Measurements from ENCODE around the gene SDHB. TPM values are rescaled to one million over a fixed set of nuclear protein-coding genes. Genes with fewer than 3 reads are reported as not detected.
A peak's percentile ranks its signal among the peaks of the same experiment; 100 is the strongest.

SDHB gene
- total RNA-seq, 6 experiments from 2014 or later, result 112 to 128 (median 116) TPM

- H3K4me1 Mint-ChIP-seq (ENCODE audit: low read depth), result no peaks in the 10 kb centered on the region
- no peaks in the 10 kb centered on the region for H3K9me3 Mint-ChIP-seq
- H3K27me3 Mint-ChIP-seq (ENCODE audit: insufficient read depth), result no peaks in the 10 kb centered on the region
- DNase-seq, result no peak
- H3K4me3 Mint-ChIP-seq, result no peak overlapping the region
- peaks cover 22% of the 10 kb centered on the region for H3K36me3 Mint-ChIP-seq (ENCODE audit: low read depth)
- H3K27ac Mint-ChIP-seq, result no peak overlapping the region
- no peak for TF ChIP-seq CTCF (IDR thresholded peaks at IDR 0.05)
Measured at GRCh38 chr1:17027403-17027802, 26.4 kb downstream of the SDHB start.

DNA sequence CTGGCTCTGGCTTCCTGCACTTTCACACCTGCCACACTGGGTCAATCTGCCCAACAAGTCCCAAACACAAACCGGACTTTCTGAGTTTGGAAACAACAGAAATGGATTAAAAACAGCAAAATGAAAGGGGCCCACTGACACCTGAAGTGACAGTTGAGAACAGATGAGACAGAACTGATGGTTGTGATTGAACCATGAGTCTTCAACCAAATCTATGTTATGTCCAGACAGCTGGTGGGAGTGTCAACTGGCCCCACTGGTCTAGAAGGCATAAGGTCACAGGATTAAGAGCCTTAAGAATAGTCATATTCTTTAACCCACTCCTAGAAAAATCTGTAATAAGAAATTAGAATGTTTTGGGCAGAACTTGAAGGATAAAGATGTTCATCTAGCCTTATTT, 29.1 kb downstream of the SDHB start:
- H3K36me3 Mint-ChIP-seq (ENCODE audit: low read depth), result peaks cover 36% of the 10 kb centered on the region
- no peaks in the 10 kb centered on the region for H3K9me3 Mint-ChIP-seq
- no peak for DNase-seq
- no peak overlapping the region for H3K4me3 Mint-ChIP-seq
- no peak overlapping the region for H3K27ac Mint-ChIP-seq
- H3K27me3 Mint-ChIP-seq (ENCODE audit: insufficient read depth), result no peaks in the 10 kb centered on the region
- TF ChIP-seq CTCF (IDR thresholded peaks at IDR 0.05), result no peak
- no peaks in the 10 kb centered on the region for H3K4me1 Mint-ChIP-seq (ENCODE audit: low read depth)

DNA sequence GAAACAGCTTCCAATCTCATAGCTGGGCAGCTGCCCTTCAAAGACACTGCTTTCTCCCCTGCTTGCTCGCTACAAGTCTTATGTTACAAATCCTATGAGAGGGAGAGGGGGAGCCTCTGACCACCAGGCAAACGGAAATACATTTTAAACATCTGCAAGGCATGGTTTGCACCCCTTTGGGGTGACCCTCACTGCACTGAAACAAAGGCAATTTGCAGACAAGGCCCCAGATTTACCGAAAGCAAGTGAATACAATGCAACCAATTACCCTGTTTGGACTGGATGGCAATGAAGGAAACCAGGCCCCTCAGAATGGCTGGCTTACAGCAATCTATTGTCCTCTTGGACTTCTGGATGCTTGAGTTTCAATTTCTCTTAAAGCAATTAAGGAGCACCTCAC, 30.3 kb downstream of the SDHB start:
- peak; percentile 55 for TF ChIP-seq CTCF (IDR thresholded peaks at IDR 0.05)
- H3K4me1 Mint-ChIP-seq (ENCODE audit: low read depth), result no peaks in the 10 kb centered on the region
- H3K4me3 Mint-ChIP-seq, result no peak overlapping the region
- H3K27me3 Mint-ChIP-seq (ENCODE audit: insufficient read depth), result no peaks in the 10 kb centered on the region
- H3K27ac Mint-ChIP-seq, result no peak overlapping the region
- no peaks in the 10 kb centered on the region for H3K9me3 Mint-ChIP-seq
- DNase-seq, result no peak
- peaks cover 42% of the 10 kb centered on the region for H3K36me3 Mint-ChIP-seq (ENCODE audit: low read depth)

DNA sequence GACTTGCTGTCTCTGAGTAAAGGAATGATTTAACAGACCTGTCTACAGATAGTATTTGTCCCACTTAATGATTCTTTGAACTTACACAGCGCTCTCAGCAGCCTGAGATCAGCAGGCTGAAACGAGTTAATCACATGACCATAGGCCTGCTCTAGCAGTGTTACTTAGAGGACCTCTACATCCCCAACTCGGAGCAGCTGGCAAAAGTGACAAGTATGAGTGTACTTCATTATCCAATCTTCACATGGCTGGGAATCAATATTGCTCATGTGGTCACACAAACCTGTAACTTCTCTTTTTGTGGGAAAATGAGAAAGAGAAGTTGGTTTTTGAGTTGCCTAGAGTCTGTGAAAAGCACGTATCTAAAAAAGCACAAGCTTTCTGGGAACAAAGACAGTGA, 30.7 kb downstream of the SDHB start:
- Mint-ChIP-seq H3K27me3 (ENCODE audit: insufficient read depth) (no peaks in the 10 kb centered on the region), H3K4me3 (no peak overlapping the region), H3K36me3 (ENCODE audit: low read depth) (peaks cover 42% of the 10 kb centered on the region), H3K4me1 (ENCODE audit: low read depth) (no peaks in the 10 kb centered on the region), H3K27ac (no peak overlapping the region), H3K9me3 (no peaks in the 10 kb centered on the region)
- DNase-seq, result no peak
- TF ChIP-seq CTCF (IDR thresholded peaks at IDR 0.05), result no peak

DNA sequence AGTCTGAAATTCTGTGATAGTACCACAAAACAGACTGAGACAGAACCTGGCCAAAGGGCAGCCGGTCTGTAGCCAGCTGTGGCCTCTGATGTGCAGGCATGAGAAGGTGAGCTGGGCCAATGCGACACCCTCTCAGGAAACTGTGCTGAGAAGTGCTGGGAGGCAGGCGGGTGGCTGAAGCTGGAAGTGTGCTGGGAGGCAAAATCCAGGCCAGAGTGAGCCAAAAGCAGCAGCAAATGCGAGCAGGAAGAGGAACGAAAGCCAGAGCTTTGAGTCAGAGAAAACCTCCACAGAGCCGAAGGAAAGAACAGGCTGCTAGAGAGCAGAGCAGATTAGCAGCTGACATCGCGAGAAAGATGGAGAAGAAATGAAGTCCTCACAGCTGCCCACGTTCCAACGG, 31.9 kb downstream of the SDHB start:
- no peak overlapping the region for H3K27ac Mint-ChIP-seq
- no peaks in the 10 kb centered on the region for H3K27me3 Mint-ChIP-seq (ENCODE audit: insufficient read depth)
- no peaks in the 10 kb centered on the region for H3K9me3 Mint-ChIP-seq
- no peak for DNase-seq
- no peaks in the 10 kb centered on the region for H3K4me1 Mint-ChIP-seq (ENCODE audit: low read depth)
- H3K36me3 Mint-ChIP-seq (ENCODE audit: low read depth), result peaks cover 33% of the 10 kb centered on the region
- H3K4me3 Mint-ChIP-seq, result no peak overlapping the region
- no peak for TF ChIP-seq CTCF (IDR thresholded peaks at IDR 0.05)

- H3K4me1 Mint-ChIP-seq (ENCODE audit: low read depth), result peaks cover 10% of the 10 kb centered on the region
- H3K27me3 Mint-ChIP-seq (ENCODE audit: insufficient read depth), result no peaks in the 10 kb centered on the region
- peak; percentile 34 for DNase-seq
- no peak for TF ChIP-seq CTCF (IDR thresholded peaks at IDR 0.05)
- peaks cover 33% of the 10 kb centered on the region for H3K36me3 Mint-ChIP-seq (ENCODE audit: low read depth)
- H3K9me3 Mint-ChIP-seq, result no peaks in the 10 kb centered on the region
- no peak overlapping the region for H3K27ac Mint-ChIP-seq
- H3K4me3 Mint-ChIP-seq, result no peak overlapping the region
Measured at GRCh38 chr1:17020502-17020901, 33.3 kb downstream of the SDHB start.

Measured in HFFc6 (cell line).